Head of caudate nucleus (tissue), 42 donors: Measurements from ENCODE around the gene CDRT15.
"Not testable (repeated sequence)": the region's sequence is repeated elsewhere in the genome, so short reads cannot be mapped to it uniquely, and the experiment has no call there.

Source experiments
- DNase-seq, 42 donors: peaks; one replicate each; pipeline versions ENCODE4 v3.0.0 to v3.0.0-alpha.2; 2020 to 2021; ENCODE audit warnings: mixed read lengths in 7 of 42
- intact Hi-C: fragments of 100-400 bp; cut with DNase I; formaldehyde crosslinking; loops from one replicate; pipeline ENCODE4 v1.15.0; 2022

The CDRT15 gene

GRCh38 chr17:14236762-14237161, at the start of gene CDRT15:
TSS of gene CDRT15 (minus strand) at chr17:14236862. CDS start at chr17:14236833, 29 bp downstream.
- intact Hi-C loops, DNase-seq: not testable (repeated sequence)

DNA sequence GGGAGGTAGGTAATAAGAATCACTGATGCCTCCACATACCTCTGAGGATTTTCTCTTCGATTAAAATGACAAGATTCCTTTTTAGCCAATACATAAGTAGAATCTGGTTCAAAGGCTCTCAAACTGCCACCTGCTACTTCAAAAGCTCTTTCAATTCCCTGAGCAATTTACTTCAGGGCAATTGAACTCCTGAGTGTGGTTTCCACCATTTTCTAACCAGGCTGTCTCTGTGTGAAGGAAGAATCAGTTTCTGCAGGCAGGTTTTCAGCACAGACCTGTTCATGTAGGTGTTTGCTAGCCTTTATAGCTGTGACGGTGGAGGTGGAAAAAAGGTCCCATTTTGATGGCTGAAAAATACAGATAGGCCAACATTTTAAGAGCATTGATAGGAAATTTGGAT, 46.1 kb upstream of the CDRT15 start:
- intact Hi-C loops = no loop called here
- DNase-seq = no peak

DNA sequence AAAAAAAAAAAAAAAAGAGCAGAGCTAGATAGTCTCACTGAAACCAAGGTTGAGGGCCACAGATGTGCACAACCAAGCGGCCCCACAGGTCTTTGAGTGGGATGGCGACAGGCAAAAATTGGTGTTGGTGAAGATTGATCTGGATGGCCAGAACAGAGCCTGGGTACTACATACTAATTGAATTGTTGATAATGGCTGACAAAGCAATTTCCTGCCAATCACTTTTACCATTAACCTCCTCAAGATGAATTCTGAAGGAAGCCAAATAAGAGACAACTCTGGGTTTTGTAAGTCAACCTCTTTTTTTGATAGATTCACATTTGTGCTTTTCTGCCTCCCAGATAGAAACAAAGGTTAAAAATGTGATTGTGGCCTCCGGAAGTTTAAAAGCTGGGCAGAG, 44.9 kb upstream of the CDRT15 start:
- DNase-seq = no peak
- intact Hi-C loops = no loop called here

GRCh38 chr17:14276535-14277250, 40.0 kb upstream of the CDRT15 start:
- intact Hi-C loops = no loop called here
- no peak for DNase-seq

- DNase-seq = no peak
- intact Hi-C loops = no loop called here
Observed at GRCh38 chr17:14270508-14270907, 33.8 kb upstream of the CDRT15 start.

DNA sequence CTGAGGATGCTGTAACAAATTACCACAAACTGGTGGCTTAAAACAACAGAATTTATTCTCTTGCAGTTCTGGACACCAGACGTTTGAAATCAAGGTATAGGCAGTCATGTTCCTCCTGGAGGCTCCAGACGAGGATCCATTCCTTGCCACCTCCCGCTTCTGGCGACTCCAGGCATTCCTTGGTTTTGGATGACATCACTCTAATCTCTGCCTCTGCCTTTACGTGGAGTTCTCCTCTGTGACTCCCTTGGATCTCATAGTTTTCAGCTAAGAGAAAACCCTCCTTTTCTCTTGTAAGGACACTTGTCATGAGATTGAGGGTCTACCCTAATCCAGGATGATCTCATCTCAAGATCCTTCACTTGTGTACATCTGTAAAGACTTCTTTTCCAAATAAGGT, 32.8 kb upstream of the CDRT15 start:
- intact Hi-C loops = no loop called here
- DNase-seq = no peak

GRCh38 chr17:14268264-14268663, 31.6 kb upstream of the CDRT15 start:
- intact Hi-C loops = no loop called here
- no peak for DNase-seq

- DNase-seq = no peak
- intact Hi-C loops = no loop called here
Observed at GRCh38 chr17:14261406-14261805, 24.7 kb upstream of the CDRT15 start.

- intact Hi-C loops = no loop called here
Observed at GRCh38 chr17:14245629-14246028, 9.0 kb upstream of the CDRT15 start.

GRCh38 chr17:14245002-14245401, 8.3 kb upstream of the CDRT15 start:
- no peak for DNase-seq
- intact Hi-C loops = no loop called here

More at GRCh38 chr17:14245629-14246028, 9.0 kb upstream of the CDRT15 start:
- DNase-seq = no peak

- intact Hi-C loops, DNase-seq: not testable (repeated sequence)
Observed at GRCh38 chr17:14239271-14239670, 2.6 kb upstream of the CDRT15 start.

GRCh38 chr17:14236032-14236431, 630 bp downstream of the CDRT15 start:
- DNase-seq, intact Hi-C loops: not testable (repeated sequence)

GRCh38 chr17:14235047-14235446, 1.6 kb downstream of the CDRT15 start:
- DNase-seq, intact Hi-C loops: not testable (repeated sequence)

GRCh38 chr17:14231187-14231586, 5.5 kb downstream of the CDRT15 start:
- intact Hi-C loops = not testable (repeated sequence)

DNA sequence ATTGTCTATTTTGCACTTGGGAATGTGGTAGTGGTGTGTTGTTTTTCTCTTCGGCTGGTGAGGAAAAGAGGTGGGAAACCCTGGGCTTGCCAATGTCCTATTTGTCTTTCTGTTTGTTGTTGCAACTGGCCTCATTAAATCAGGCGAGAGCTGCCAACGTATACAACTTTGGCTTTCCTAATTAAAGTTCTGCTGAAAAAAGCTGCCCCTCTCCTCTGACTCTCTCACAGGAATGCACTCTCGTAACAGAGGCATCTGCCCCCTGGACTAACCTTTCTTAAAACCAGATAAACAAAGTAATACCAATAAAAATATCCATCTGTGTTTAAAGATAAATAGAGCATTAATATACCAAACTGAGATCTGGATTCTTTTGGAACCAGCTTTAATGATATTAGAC, 7.8 kb downstream of the CDRT15 start:
- intact Hi-C loops = no loop called here
- DNase-seq = no peak

More at GRCh38 chr17:14231187-14231586, 5.5 kb downstream of the CDRT15 start:
- DNase-seq = not testable (repeated sequence)

DNA sequence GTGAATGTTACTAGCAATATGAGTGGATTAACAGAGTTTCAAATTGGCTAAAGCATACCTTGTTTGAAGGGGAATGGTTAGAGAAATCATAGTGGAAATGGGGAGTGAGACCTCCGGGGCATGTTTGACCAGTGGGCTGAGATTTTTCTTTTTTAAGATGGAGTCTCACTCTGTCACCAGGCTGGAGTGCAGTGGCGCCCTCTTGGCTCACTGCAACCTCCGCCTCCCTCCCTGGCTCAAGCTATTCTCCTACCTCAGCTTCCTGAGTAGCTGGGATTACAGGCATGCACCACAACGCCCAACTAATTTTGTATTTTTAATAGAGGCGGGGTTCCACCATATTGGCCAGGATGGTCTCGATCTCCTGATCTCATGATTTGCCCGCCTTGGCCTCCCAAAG, 9.6 kb downstream of the CDRT15 start:
- DNase-seq = no peak
- intact Hi-C loops = no loop called here

DNA sequence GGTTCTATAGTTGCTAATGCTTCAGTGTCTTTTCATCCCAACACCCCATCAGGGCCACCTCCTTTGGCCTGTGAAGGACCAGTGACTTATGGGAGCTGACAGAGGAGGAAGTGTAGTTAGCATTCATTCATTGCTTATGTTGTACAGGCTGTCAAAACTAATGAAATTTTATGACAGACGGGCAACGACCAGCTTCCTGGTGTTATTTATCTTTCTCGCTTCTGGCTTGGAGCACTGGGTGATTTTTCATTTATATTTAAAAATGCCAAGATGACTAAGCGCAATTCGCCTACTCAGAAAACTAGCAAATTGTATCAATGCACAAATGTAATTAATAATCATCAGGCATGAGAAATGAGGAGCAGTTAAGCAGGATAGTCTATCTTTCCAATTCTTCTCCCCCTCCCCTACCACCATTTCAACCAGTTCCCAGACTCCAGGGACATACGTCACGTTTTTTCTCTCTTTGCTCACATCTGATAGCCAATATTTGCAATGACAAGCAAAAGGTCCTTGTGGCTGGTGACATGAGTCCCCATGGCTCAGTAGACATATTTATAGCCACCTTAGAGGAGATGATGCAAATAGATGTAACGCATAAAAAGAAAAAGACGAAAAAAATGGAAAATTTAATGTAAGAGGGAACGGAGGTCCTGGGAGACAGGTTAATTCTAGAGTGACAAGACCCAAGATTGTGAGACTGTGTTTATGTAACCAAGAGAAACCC, 11.2 kb downstream of the CDRT15 start:
- no peak for DNase-seq
- intact Hi-C loops = no loop called here

GRCh38 chr17:14222611-14223010, 14.1 kb downstream of the CDRT15 start:
- DNase-seq = no peak

GRCh38 chr17:14214271-14214670, 22.4 kb downstream of the CDRT15 start:
- intact Hi-C loops = no loop called here
- no peak for DNase-seq

More at GRCh38 chr17:14222611-14223010, 14.1 kb downstream of the CDRT15 start:
- intact Hi-C loops = no loop called here

DNA sequence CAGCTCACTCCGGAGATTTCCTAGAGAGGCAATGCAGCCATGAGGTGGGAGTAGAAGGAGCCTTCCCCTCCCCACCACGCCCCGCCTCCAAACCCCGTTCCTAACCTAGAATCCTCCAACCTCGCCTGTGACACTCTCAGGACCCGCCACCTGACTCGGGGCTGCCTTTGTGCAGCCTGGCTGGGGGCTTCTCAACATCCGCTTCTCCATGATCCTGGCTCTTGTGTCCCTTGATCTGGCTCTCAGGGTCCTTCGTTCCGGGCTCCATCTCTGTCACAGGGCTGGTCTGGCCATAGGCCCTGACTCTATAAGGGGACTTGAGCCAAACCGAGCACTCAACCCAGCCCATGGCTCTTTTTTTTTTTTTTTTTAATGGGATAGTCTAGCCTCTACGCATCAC, 24.3 kb downstream of the CDRT15 start:
- intact Hi-C loops = no loop called here
- DNase-seq = no peak

GRCh38 chr17:14211801-14212200, 24.9 kb downstream of the CDRT15 start:
- intact Hi-C loops = no loop called here

More at GRCh38 chr17:14211801-14212200, 24.9 kb downstream of the CDRT15 start:
- DNase-seq = peak in 15 of 42 donors; percentile 7 to 49 (median 32)
